Upper lobe of left lung (tissue), 6 donors: ENCODE data around the gene KIRREL1. TPM values are rescaled to one million over a fixed set of nuclear protein-coding genes. Genes with fewer than 3 reads are reported as not detected.
A peak's percentile ranks its signal among the peaks of the same experiment; 100 is the strongest.

Experiments
- ATAC-seq, 2 donors: fragments of 200-7000 bp; cut with Tn5 transposase; one replicate each; pipeline ENCODE4 v1.9.1; 2022; ENCODE audit warnings: mild to moderate bottlenecking in 2 of 2, moderate library complexity in 2 of 2; ENCODE audit not compliant: low FRiP score in 2 of 2
- DNase-seq, 2 donors: peaks; one replicate each; pipeline ENCODE4 v3.0.0-alpha.2; 2019 to 2020
- H3K27ac ChIP-seq, 4 donors: fragments of 200-600 bp; sonication (generic); one replicate each; pipeline ENCODE4 v1.5.1; 2016 to 2019
- H3K27me3 ChIP-seq, 4 donors: fragments of 200-600 bp; sonication (generic); one replicate each; pipeline ENCODE4 v1.5.1; 2017 to 2019
- H3K36me3 ChIP-seq, 4 donors: fragments of 200-600 bp; sonication (generic); one replicate each; pipeline ENCODE4 v1.5.1; 2016 to 2019
- H3K4me1 ChIP-seq, 4 donors: fragments of 200-600 bp; sonication (generic); one replicate each; pipeline ENCODE4 v1.5.1; 2018 to 2019
- H3K4me3 ChIP-seq, 4 donors: fragments of 200-600 bp; sonication (generic); one replicate each; pipeline ENCODE4 v1.5.1; 2017 to 2019; ENCODE audit warnings: mild to moderate bottlenecking in 2 of 4, moderate library complexity in 1 of 4
- H3K9me3 ChIP-seq, 4 donors: fragments of 200-600 bp; sonication (generic); one replicate each; pipeline ENCODE4 v1.5.1; 2018 to 2019
- EP300 ChIP-seq, 4 donors: sonication (generic); formaldehyde crosslinking; IDR thresholded peaks; one replicate each; pipeline ENCODE4 v1.5.1; 2017; ENCODE audit warnings: antibody characterized with exemption in 4 of 4, control low read depth in 2 of 4
- POLR2A ChIP-seq, 4 donors: fragments of 450-650 bp; IDR thresholded peaks; one replicate each; pipeline ENCODE4 v1.5.1; 2016 to 2017; ENCODE audit warnings: antibody characterized with exemption in 4 of 4, mild to moderate bottlenecking in 2 of 4
- POLR2AphosphoS5 ChIP-seq, 2 donors: sonication (generic); formaldehyde crosslinking; IDR thresholded peaks; one replicate each; pipeline ENCODE4 v1.5.1; 2017; ENCODE audit warnings: antibody characterized with exemption in 2 of 2
- WGBS, 2 donors: methylation state at CpG; one replicate each; pipeline ENCODE4 v1.1.5; 2017 to 2018; 5-methylcytosine and 5-hydroxymethylcytosine counted together
- total RNA-seq, 6 donors: library from RNA; depleted of rRNA in 4 of 6; stranded (reverse); fragments of >200 nt in 4 of 6; gene quantifications; one replicate each; pipeline versions ENCODE4 v1.1.0 to v1.2.1, GENCODE V29; 2016 to 2021
- TF ChIP-seq, protein P1 (sequence below), 6 experiments: fragments of 450-650 bp in 4 of 6; fragments of 200-600 bp in 2 of 6; sonication (generic) in 2 of 6; IDR thresholded peaks; one replicate each; pipeline ENCODE4 v1.5.1; 2016 to 2019; ENCODE audit warnings: antibody characterized with exemption in 6 of 6
- donor health status: DM: no; HTN: no; CAD: no; lungs with moderate emphysema.
- donor health status: DM: no; HTN: yes; CAD: no; lungs with severe emphysema.

The KIRREL1 gene
- total RNA-seq, 6 donors from 2014 or later = 16.9 to 40.6 (median 25.8) TPM

DNA sequence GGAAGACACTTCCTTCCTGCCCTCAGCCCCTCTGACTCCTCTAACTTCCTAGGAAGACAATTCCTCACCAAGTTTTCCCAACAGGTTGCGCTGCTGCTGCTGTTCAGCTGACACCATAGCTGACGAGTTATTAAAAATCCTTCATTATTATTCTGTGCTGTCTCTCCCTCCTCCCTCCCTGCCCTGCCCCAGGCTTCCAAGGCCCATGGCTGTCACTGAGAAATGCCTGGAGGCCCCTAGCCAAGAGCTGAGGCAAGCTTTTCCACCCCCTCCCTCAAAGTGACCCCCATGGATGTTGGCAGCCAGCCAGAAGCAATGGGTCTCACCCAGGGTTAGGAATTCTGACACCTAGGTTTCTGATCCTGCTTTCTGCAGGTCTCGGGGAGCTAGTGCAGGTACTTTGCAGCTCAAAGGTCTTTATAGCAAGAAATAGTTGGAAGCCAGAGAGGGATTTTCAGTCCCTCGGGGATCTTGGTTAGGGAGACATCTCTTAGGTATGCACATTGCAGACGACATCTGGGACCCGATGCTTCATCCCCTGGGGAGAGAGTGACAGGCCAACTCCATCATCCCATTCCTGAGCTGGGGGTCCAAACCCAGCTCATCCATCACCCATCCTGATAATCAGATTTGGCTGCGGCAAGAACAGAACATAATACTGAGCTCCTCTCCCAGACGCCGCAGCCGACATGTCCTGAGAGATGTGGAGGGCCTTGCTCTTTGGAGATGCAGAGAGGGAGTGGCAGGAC, 65.0 kb downstream of the KIRREL1 start:
- no peaks in the 10 kb centered on the region for H3K27me3 ChIP-seq
- 79 to 87% methylated on average over 7 to 10 of the region's 10 CpGs for WGBS, 2 donors
- H3K4me3 ChIP-seq = no peak overlapping the region
- TF ChIP-seq POLR2A (IDR thresholded peaks at IDR 0.05) (no peak), POLR2AphosphoS5 (IDR thresholded peaks at IDR 0.05) (no peak), EP300 (IDR thresholded peaks at IDR 0.05) (no peak)
- TF ChIP-seq, protein P1, sequence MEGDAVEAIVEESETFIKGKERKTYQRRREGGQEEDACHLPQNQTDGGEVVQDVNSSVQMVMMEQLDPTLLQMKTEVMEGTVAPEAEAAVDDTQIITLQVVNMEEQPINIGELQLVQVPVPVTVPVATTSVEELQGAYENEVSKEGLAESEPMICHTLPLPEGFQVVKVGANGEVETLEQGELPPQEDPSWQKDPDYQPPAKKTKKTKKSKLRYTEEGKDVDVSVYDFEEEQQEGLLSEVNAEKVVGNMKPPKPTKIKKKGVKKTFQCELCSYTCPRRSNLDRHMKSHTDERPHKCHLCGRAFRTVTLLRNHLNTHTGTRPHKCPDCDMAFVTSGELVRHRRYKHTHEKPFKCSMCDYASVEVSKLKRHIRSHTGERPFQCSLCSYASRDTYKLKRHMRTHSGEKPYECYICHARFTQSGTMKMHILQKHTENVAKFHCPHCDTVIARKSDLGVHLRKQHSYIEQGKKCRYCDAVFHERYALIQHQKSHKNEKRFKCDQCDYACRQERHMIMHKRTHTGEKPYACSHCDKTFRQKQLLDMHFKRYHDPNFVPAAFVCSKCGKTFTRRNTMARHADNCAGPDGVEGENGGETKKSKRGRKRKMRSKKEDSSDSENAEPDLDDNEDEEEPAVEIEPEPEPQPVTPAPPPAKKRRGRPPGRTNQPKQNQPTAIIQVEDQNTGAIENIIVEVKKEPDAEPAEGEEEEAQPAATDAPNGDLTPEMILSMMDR (IDR thresholded peaks at IDR 0.05) = no peak
- peak overlapping the region in 1 of 4 donors; percentile 20 for H3K27ac ChIP-seq
- H3K36me3 ChIP-seq = no peaks in the 10 kb centered on the region
- no peaks in the 10 kb centered on the region for H3K9me3 ChIP-seq
- no peak for DNase-seq
- no peak for ATAC-seq
- H3K4me1 ChIP-seq = peaks cover 8 to 36% (median 18%) of the 10 kb centered on the region in 4 donors

DNA sequence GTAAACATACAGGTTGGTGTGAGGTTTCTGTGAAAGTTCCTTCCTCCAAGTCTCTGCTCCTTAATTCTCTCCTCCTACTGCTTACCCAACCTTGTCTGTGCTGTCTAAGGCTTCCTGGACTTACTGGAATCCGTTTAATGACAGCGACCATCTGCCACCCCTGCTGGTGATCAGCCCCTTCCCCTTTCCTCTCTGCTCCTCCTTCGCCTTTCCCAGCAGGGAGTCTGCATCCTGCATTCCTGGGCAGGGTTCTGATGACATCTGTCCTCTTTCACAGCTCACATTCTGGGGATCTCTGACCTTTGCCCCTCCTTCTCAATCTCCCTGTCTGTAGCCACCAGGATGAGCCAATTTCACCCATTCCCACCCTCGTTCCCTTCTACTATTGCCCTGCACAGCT, 66.5 kb downstream of the KIRREL1 start:
- ATAC-seq (no peak), DNase-seq (no peak)
- 34 to 54% methylated on average over 4 of the region's 4 CpGs for WGBS, 2 donors
- Histone ChIP-seq H3K9me3 (no peaks in the 10 kb centered on the region), H3K4me1 (peaks cover 8 to 36% (median 18%) of the 10 kb centered on the region in 4 donors), H3K27me3 (no peaks in the 10 kb centered on the region), H3K36me3 (no peaks in the 10 kb centered on the region), H3K27ac (no peak overlapping the region), H3K4me3 (no peak overlapping the region)
- TF ChIP-seq, protein P1 (IDR thresholded peaks at IDR 0.05) = no peak
- no peak for TF ChIP-seq POLR2A (IDR thresholded peaks at IDR 0.05)
- TF ChIP-seq POLR2AphosphoS5 (IDR thresholded peaks at IDR 0.05) = peak in 1 of 2 donors; percentile 48
- no peak for TF ChIP-seq EP300 (IDR thresholded peaks at IDR 0.05)

DNA sequence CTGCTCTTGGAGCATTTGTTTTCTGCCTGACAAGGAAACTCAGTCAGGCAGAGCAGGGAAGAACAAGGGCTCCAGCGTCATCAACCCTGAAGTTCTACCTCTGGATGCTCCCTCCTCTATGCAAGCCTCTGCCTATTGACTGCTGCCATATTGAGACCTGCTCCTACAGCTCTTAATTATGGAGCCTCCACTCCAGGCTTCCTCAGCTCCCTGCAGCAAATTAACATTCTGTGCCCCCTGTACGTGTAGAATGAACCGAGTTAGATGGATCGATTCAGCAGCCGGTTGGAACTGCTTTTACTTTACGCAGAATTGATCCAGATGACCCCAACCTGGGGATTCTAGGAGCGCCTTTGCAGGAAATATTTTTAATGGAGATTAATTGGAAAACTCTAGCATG, 68.7 kb downstream of the KIRREL1 start:
- Histone ChIP-seq H3K4me1 (peaks cover 4 to 19% (median 9%) of the 10 kb centered on the region in 4 donors), H3K36me3 (no peaks in the 10 kb centered on the region), H3K9me3 (no peaks in the 10 kb centered on the region), H3K4me3 (no peak overlapping the region), H3K27me3 (no peaks in the 10 kb centered on the region), H3K27ac (no peak overlapping the region)
- TF ChIP-seq, protein P1 (IDR thresholded peaks at IDR 0.05) = no peak
- TF ChIP-seq POLR2AphosphoS5 (IDR thresholded peaks at IDR 0.05) (no peak), POLR2A (IDR thresholded peaks at IDR 0.05) (no peak), EP300 (IDR thresholded peaks at IDR 0.05) (no peak)
- ATAC-seq (no peak), DNase-seq (no peak)
- whole genome bisulfite sequencing, 2 donors = 94% methylated on average over 7 of the region's 7 CpGs

DNA sequence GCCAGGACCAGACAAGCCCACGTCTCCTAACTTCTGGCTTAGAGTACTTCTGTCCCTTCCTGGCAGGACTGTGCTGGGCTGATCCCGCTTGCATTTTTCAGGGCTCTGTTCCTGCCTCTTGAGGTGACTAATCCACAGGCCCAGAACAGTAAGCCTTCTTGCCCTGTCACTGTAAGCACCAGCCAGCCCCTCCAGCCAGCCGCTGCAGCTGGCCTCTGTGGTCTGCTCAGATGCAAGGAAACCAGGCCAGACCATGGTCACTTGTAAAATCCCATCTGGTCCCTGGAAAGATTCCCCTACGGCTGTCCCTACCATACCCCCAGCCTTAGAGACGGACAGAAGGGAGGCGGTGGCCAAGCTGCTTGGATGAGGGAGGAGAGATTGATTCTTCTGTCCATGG, 74.2 kb downstream of the KIRREL1 start:
- ATAC-seq = peak in 1 of 2 donors; percentile 71
- WGBS, 2 donors = 54 to 81% methylated on average over 5 to 6 of the region's 6 CpGs

More for the DNA sequence above, 74.2 kb downstream of the KIRREL1 start:
- Histone ChIP-seq H3K27ac (no peak overlapping the region), H3K27me3 (no peaks in the 10 kb centered on the region), H3K4me1 (peaks cover 5 to 22% (median 11%) of the 10 kb centered on the region in 4 donors), H3K36me3 (no peaks in the 10 kb centered on the region), H3K9me3 (no peaks in the 10 kb centered on the region), H3K4me3 (no peak overlapping the region)
- DNase-seq = no peak
- TF ChIP-seq EP300 (IDR thresholded peaks at IDR 0.05) (no peak), POLR2A (IDR thresholded peaks at IDR 0.05) (no peak), POLR2AphosphoS5 (IDR thresholded peaks at IDR 0.05) (no peak)
- TF ChIP-seq, protein P1 (IDR thresholded peaks at IDR 0.05) = no peak
